K562 (cell line): Measurements from ENCODE around the gene GAS2L2. TPM values are rescaled to one million over a fixed set of nuclear protein-coding genes. Genes with fewer than 3 reads are reported as not detected.

ENCODE experiments used
- ATAC-seq: fragments of 200-7000 bp; cut with Tn5 transposase; 3 replicates; pipeline ENCODE4 v1.9.1; 2020; ENCODE audit warnings: moderate library complexity
- BruUV-seq: library from RNA; stranded (reverse); fragments of 400-500 nt; replicated peaks from 2 replicates; lab custom pipeline; 2021; lab: Mats Ljungman, UMichigan
- CTCF ChIA-PET: fragments of 300-600 bp; formaldehyde crosslinking; extraction: SDS; loops from one replicate; lab custom pipeline; 2021; ENCODE audit warnings: low intra/inter-chr PET ratio; lab: Yijun Ruan, JAX
- POLR2A ChIA-PET: fragments of 300-600, 350-650 bp; sonication (Branson Sonifier 250); formaldehyde crosslinking; extraction: SDS; loops from one replicate; lab custom pipeline; 2021; ENCODE audit warnings: antibody characterized with exemption, inconsistent platforms; lab: Yijun Ruan, JAX
- DNase-seq, 4 experiments: peaks; one replicate each; pipeline versions ENCODE4 v3.0.0 to v3.0.0-alpha.2; 2011 to 2018; ENCODE audit warnings: low spot score in 3 of 4, mixed read lengths in 3 of 4; ENCODE audit errors: extremely low read depth in 1 of 4
- FAIRE-seq: peaks from 2 replicates; lab custom pipeline; 2011; peaks lifted over from hg19 to GRCh38; lab: Jason Lieb, UNC
- H2AFZ ChIP-seq: 2 replicates; pipeline ENCODE4 v1.6.0; 2011; ENCODE audit warnings: low read depth, low read length, control low read depth, inconsistent platforms
- H3K27ac ChIP-seq: fragments of 200-600 bp; 3 replicates; pipeline ENCODE4 v1.8.0; 2011; ENCODE audit warnings: low read depth, mild to moderate bottlenecking, control low read depth, inconsistent platforms, low read length, moderate library complexity, mixed read lengths; ENCODE audit errors: extremely low read depth
- H3K27me3 ChIP-seq, 2 experiments: fragments of 300-600 bp in 1 of 2; 2 replicates in 1 of 2; 3 replicates in 1 of 2; pipeline versions ENCODE4 v1.6.0 to v1.8.0; 2011; ENCODE audit warnings: inconsistent platforms in 2 of 2, low read length in 2 of 2, mild to moderate bottlenecking in 1 of 2, mixed read lengths in 1 of 2, moderate library complexity in 1 of 2; ENCODE audit not compliant: control insufficient read depth in 2 of 2, insufficient read depth in 2 of 2
- H3K36me3 ChIP-seq: fragments of 300-600 bp; 3 replicates; pipeline ENCODE4 v1.8.0; 2011; ENCODE audit warnings: mild to moderate bottlenecking, low read length, inconsistent platforms; ENCODE audit not compliant: control insufficient read depth, insufficient read depth
- H3K4me1 ChIP-seq, 2 experiments: fragments of 200-600 bp in 1 of 2; replicated peaks in 1 of 2; 2 replicates in 1 of 2; 3 replicates in 1 of 2; pipeline versions ENCODE4 v1.5.1 to v1.8.0; 2011; ENCODE audit warnings: inconsistent platforms in 2 of 2, low read length in 2 of 2, mild to moderate bottlenecking in 1 of 2, mixed read lengths in 1 of 2, moderate library complexity in 1 of 2; ENCODE audit not compliant: control insufficient read depth in 2 of 2, insufficient read depth in 2 of 2
- H3K4me2 ChIP-seq: 2 replicates; pipeline ENCODE4 v1.6.1; 2011; ENCODE audit warnings: low read length, control low read depth, inconsistent platforms, mixed read lengths; ENCODE audit not compliant: insufficient read depth
- H3K4me3 ChIP-seq: fragments of 200-600 bp; sonication (generic), shearing (Covaris generic); 2 replicates; pipeline ENCODE4 v1.5.1; 2016; ENCODE audit warnings: control low read depth, inconsistent platforms
- H3K79me2 ChIP-seq: fragments of 200-600 bp; 3 replicates; pipeline ENCODE4 v1.8.0; 2011; ENCODE audit warnings: low read length, inconsistent platforms; ENCODE audit not compliant: control insufficient read depth, insufficient read depth
- H3K9ac ChIP-seq, 2 experiments: 2 replicates each; pipeline versions ENCODE4 v1.6.0 to v1.6.1; 2011; ENCODE audit warnings: low read depth in 2 of 2, low read length in 2 of 2, control low read depth in 1 of 2, inconsistent platforms in 1 of 2, mild to moderate bottlenecking in 1 of 2, mixed read lengths in 1 of 2; ENCODE audit not compliant: insufficient read depth in 1 of 2
- H3K9me1 ChIP-seq: one replicate; pipeline ENCODE4 v1.6.0; 2011; ENCODE audit warnings: inconsistent platforms, mild to moderate bottlenecking, low read length, moderate library complexity; ENCODE audit not compliant: control insufficient read depth, insufficient read depth
- H3K9me3 ChIP-seq: replicated peaks from 2 replicates; pipeline ENCODE4 v1.5.1; 2011; ENCODE audit warnings: low read depth, low read length, inconsistent platforms; ENCODE audit not compliant: control insufficient read depth, insufficient read depth
- H4K20me1 ChIP-seq: replicated peaks from 2 replicates; pipeline ENCODE4 v1.6.1; 2011; ENCODE audit warnings: low read length, inconsistent platforms, mixed read lengths; ENCODE audit not compliant: control insufficient read depth, insufficient read depth
- AFF1 ChIP-seq, 2 experiments: fragments of 450-650 bp; IDR thresholded peaks; 2 replicates each; pipeline ENCODE4 v1.6.1; 2018; ENCODE audit warnings: mild to moderate bottlenecking in 2 of 2, low read depth in 1 of 2; ENCODE audit not compliant: partially characterized antibody in 2 of 2
- HDAC2 ChIP-seq: fragments of 450-650 bp; IDR thresholded peaks from 2 replicates; pipeline ENCODE4 v1.6.1; 2016; ENCODE audit warnings: mild to moderate bottlenecking
- MAZ ChIP-seq, 2 experiments: fragments of 450-650 bp in 1 of 2; sonication (generic) in 1 of 2; formaldehyde crosslinking; IDR thresholded peaks in 1 of 2; conservative IDR thresholded peaks in 1 of 2; 2 replicates each; pipeline versions ENCODE4 v1.4.0 to v1.5.0; 2020; ENCODE audit warnings: mild to moderate bottlenecking in 1 of 2, missing genetic modification reagents in 1 of 2
- REST ChIP-seq, 2 experiments: fragments of 450-650 bp; formaldehyde crosslinking in 1 of 2; IDR thresholded peaks; 2 replicates each; pipeline versions ENCODE4 v1.4.0 to v1.6.1; 2014 to 2020; ENCODE audit warnings: mild to moderate bottlenecking in 2 of 2, borderline replicate concordance in 1 of 2, low read depth in 1 of 2
- SNRNP70 ChIP-seq: fragments of 200-400 bp; formaldehyde crosslinking; optimal IDR thresholded peaks from 2 replicates; pipeline ENCODE3; 2017; ENCODE audit warnings: low read depth, low read length
- SRSF1 ChIP-seq: fragments of 200-400 bp; formaldehyde crosslinking; IDR thresholded peaks from 2 replicates; pipeline ENCODE4 v1.6.1; 2017; ENCODE audit warnings: mild to moderate bottlenecking, low read depth, low read length, moderate library complexity
- ZNF444 ChIP-seq: fragments of 250-450 bp; sonication (Bioruptor Pico); IDR thresholded peaks from 2 replicates; pipeline ENCODE4 v1.4.0; 2020; ENCODE audit warnings: mild to moderate bottlenecking, moderate library complexity
- WGBS: fragments of 100-300 bp; shearing (Covaris generic); methylation state at CpG from one replicate; pipeline ENCODE4 v1.1.6; 2016; ENCODE audit warnings: low coverage, mixed read lengths; ENCODE audit not compliant: insufficient coverage; ENCODE audit errors: missing lambda C conversion rate; 5-methylcytosine and 5-hydroxymethylcytosine counted together
- in situ Hi-C: fragments of 300-500 bp; cut with MboI; formaldehyde crosslinking; loops from 4 replicates; pipeline ENCODE4 v1.15.0; 2018; ENCODE audit warnings: inconsistent platforms, mixed read lengths
- intact Hi-C: fragments of 100-400 bp; cut with micrococcal nuclease; formaldehyde crosslinking; loops from 2 replicates; pipeline ENCODE4 v1.14.2; 2022
- polyA plus RNA-seq, 8 experiments: library from polyadenylated mRNA; depleted of rRNA in 4 of 8; stranded (reverse) in 5 of 8; unstranded in 3 of 8; fragments of >200 nt; fragmentation: Nextera tagmentation in 2 of 8; fragmentation: Illumina TruSeq in 1 of 8; extraction: Ambion mirVana in 2 of 8; extraction: Trizol in 1 of 8; gene quantifications; 2 replicates each; pipeline versions ENCODE4 v1.2.1 to v1.2.3, GENCODE V29; 2011 to 2014; ENCODE audit warnings: inconsistent platforms in 1 of 8, missing spikeins in 1 of 8
- total RNA-seq, 7 experiments: library from RNA; depleted of rRNA in 6 of 7; stranded (reverse); fragments of >200 nt in 6 of 7; fragmentation: Illumina TruSeq in 2 of 7; extraction: Trizol in 2 of 7; gene quantifications; 2 replicates each; pipeline versions ENCODE4 v1.2.1 to v1.2.3, GENCODE V29; 2011 to 2021; ENCODE audit warnings: low replicate concordance in 1 of 7

Gene GAS2L2
- total and polyA plus RNA-seq, 9 of the 15 experiments (the other 6 are each of a cell fraction or from before 2014, with no cell fraction given), result not detected

DNA sequence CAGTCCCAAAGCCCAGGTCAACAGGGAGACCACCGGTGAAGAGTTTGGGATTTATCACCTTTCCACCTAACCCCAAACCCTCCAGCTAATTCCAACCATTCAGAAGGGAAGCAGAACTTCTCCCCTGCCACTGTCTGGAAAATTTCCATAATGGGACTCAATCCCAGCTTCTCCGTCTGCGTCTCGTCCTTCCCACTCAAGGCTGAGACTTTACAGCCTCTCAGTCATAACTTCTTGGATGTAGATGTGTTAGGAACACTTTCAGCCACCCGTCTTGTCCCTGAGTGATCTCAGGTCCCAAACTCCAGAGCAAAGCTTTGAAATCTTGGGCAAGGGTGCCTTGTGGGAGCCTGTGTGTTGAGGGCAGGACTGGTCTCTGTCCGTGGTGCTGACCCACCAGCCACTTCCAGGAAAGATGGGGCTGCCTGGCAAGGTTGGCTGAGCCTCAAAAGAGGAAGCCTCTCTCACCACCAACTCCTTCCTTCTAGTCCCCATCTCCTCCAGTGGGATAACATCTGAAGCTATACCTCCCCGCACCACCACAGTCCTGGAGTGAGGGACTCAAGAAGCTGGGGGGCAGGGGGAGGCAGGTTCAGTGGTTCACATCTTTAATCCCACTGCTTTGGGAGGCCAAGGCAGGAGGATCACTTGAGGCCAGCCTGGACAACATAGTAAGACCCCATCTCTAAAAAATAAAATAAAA is 9.3 kb downstream of the GAS2L2 start:
- H3K9me1 ChIP-seq, result peaks cover 4% of the 10 kb centered on the region
- intact Hi-C loops (no loop called here), in situ Hi-C loops (loop anchor here (10.0 to 25.0 kb wide), 2 partner anchors 599 to 1306 kb away; partner anchors contain the start of genes NLE1 and UNC45B)
- no peaks in the 10 kb centered on the region for H3K79me2 ChIP-seq
- no peak overlapping the region for H3K4me3 ChIP-seq
- ChIA-PET POLR2A (interaction anchor here (0.6 to 0.8 kb wide), 4 partner anchors 9 to 193 kb away, joined by 3 read pairs; no protein-coding TSS in a partner anchor), CTCF (no interaction called here)
- H3K27me3 ChIP-seq, result peaks cover 21 to 73% of the 10 kb centered on the region in 2 experiments
- no peak overlapping the region for H3K9ac ChIP-seq
- H3K4me1 ChIP-seq, result peaks cover 0 to 16% of the 10 kb centered on the region in 2 experiments; a peak in 3 of 5 replicates
- H3K4me2 ChIP-seq, result no peak overlapping the region
- H3K9me3 ChIP-seq, result no peaks in the 10 kb centered on the region
- BruUV-seq, result no TSS peak
- FAIRE-seq, result no peak
- WGBS, result 16% methylated on average over 7 of the region's 7 CpGs
- no peak overlapping the region for H2AFZ ChIP-seq
- DNase-seq, result peak in 3 of 4 experiments; percentile 45 to 55 (median 48)
- H3K36me3 ChIP-seq, result no peaks in the 10 kb centered on the region
- peaks cover 17% of the 10 kb centered on the region for H4K20me1 ChIP-seq
- no peak for ATAC-seq
- H3K27ac ChIP-seq, result no peak overlapping the region
- TF ChIP-seq AFF1 (IDR thresholded peaks at IDR 0.05; ENCODE audit: low read depth in 1 of 2, partially characterized antibody in 2 of 2), result peak in 1 of 2 experiments; percentile 81
- TF ChIP-seq MAZ (CRISPR knock-in tag; conservative IDR thresholded peaks at IDR 0.05 in 1 of 2, IDR thresholded peaks at IDR 0.05 in 1 of 2), result 0 out of 4 replicates have a peak, but pooled peaks of 1 of the 2 experiments have one; percentile 22
- no peak for TF ChIP-seq SRSF1
- peak; percentile 99 for TF ChIP-seq REST (IDR thresholded peaks at IDR 0.05; ENCODE audit: borderline replicate concordance)
- peak; percentile 95 for TF ChIP-seq REST (CRISPR knock-in tag; IDR thresholded peaks at IDR 0.05; ENCODE audit: low read depth)
- TF ChIP-seq ZNF444 (CRISPR knock-in tag), result no peak
- TF ChIP-seq HDAC2, result 0 out of 2 replicates have a peak, but pooled peaks have one; percentile 32
- no peak for TF ChIP-seq SNRNP70
